Right renal pelvis (tissue), 4 donors: ENCODE results near the gene RBBP8NL. TPM values are rescaled to one million over a fixed set of nuclear protein-coding genes. Genes with fewer than 3 reads are reported as not detected.
A peak's percentile ranks its signal among the peaks of the same experiment; 100 is the strongest.

Experiments
- DNase-seq, 4 donors: peaks; one replicate each; pipeline ENCODE4 v3.0.0-alpha.2; 2013; ENCODE audit warnings: low read depth in 4 of 4, low spot score in 3 of 4, missing footprints in 1 of 4
- polyA plus RNA-seq, 4 donors: library from polyadenylated mRNA; unstranded; fragments of 120-200 nt; gene quantifications; one replicate each; pipeline ENCODE4 v1.2.1, GENCODE V29; 2013; ENCODE audit not compliant: insufficient read length in 4 of 4

RBBP8NL gene
- polyA plus RNA-seq, 4 donors: 1.4 to 2.3 (median 1.7) TPM

- DNase-seq: no peak
These were observed 30.7 kb downstream of the RBBP8NL start for GRCh38 chr20:62396367-62397239.

DNA sequence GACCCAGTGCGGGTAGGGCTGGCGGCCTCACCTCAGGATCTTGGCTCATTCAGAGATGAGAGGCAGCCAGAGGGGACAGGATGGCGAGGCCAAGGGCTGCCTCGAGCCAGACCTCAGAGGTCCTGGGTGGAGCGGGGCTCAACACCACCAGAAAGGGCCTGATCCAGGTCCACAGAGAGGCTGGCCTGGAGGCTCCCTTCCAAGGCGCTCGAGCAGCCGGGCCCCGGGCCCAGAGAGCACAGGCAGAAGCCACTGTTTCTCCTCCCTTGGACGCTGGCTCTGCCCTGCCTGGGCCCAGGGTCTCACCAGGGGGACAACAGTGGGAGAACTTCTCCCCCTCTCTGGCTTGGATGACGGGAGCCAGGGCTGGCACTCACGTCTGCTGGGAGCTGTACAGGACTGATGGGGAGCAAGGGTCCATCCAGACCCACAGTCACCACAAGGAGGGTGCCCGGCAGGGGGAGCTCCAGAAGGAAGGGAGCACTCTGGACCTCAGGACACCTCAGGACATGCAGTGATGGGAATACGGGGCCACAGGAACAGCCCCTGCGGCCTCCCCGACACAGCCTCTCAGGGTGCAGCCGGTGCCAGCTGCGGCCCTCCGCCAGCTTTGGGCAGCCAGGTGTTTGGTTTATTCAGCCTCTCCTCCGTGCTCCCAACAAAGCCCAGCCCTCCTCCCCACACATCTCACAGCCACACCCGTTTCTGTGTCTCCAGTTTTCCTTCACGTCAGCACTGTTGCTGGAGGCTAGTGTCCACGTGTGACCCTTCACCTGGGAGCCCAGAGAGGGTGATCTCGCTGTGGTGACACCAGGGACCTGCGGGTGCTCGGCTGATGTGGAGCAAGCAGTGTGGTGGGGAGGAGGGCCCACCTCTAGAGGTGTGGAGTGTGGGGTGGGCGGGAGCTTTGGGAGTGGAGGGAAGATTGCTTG, 31.8 kb downstream of the RBBP8NL start:
- no peak for DNase-seq

- no peak for DNase-seq
These were observed 32.8 kb downstream of the RBBP8NL start for GRCh38 chr20:62394248-62395245.

GRCh38 chr20:62393830-62394229, 33.5 kb downstream of the RBBP8NL start:
- DNase-seq: no peak

DNA sequence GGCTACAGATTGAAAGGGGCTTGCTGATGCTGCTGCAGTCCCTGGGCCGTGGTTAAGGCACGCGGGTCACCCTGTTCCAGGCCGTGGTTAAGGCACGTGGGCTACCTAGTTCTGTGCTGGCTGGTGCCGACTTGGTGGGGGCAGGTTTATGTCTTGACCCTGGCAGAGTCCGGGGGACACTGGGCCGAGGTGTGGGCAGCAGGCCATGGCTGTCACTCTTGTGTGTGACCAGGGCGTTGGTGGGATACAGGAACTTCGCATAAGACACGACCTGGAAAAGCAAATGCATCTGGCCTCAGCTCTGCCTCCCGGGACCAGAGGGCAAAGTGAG, 34.0 kb downstream of the RBBP8NL start:
- no peak for DNase-seq

GRCh38 chr20:62392621-62393334, 34.6 kb downstream of the RBBP8NL start:
- DNase-seq: no peak

GRCh38 chr20:62392077-62392418, 35.3 kb downstream of the RBBP8NL start:
- DNase-seq: no peak

- DNase-seq: no peak
These were observed 35.9 kb downstream of the RBBP8NL start for GRCh38 chr20:62391165-62392076.

DNA sequence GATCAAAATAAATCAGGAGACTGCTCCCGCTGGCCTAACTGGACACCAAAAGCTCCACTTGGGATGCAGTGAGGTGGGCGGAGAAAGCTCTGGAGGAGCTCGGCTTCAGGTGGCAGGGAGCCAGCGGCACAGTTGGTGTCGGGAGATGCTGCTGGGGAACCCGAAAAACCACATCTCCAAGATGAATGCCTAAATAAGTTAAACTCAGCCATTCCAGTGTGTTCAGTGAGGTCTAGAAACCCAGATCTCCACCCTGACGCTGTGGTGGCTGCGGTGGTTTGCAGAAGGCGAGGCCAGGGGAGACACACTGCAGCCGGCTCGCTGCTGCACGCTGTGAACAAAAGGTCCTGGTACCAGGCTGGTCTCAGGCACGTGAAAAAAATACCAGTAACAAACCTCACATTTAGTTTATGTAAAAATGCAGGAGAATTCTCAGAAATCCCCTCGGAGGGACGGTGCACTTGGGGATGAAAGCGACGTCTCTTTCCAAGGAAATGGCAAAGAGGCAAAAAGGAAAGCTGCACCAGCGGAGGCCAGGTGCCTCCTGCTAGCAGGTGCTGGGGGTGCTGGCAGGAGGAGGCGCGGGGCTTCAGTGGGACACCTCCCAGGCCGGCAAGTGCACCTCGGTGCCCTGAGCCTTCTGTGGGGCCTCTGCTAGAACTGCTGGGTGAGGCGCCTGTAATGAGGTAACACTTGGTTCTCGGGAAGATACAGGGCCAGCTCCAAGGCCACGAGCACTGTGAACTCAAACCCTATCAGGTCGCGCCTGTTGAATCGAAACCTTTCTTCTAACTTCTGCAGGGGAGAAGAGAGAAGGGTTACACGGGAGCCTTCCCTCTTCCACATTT, 36.8 kb downstream of the RBBP8NL start:
- DNase-seq: no peak

GRCh38 chr20:62389601-62390087, 37.7 kb downstream of the RBBP8NL start:
- no peak for DNase-seq

- DNase-seq: no peak
These were observed 38.3 kb downstream of the RBBP8NL start for GRCh38 chr20:62388839-62389600.

GRCh38 chr20:62387933-62388635, 39.3 kb downstream of the RBBP8NL start:
- DNase-seq: no peak

DNA sequence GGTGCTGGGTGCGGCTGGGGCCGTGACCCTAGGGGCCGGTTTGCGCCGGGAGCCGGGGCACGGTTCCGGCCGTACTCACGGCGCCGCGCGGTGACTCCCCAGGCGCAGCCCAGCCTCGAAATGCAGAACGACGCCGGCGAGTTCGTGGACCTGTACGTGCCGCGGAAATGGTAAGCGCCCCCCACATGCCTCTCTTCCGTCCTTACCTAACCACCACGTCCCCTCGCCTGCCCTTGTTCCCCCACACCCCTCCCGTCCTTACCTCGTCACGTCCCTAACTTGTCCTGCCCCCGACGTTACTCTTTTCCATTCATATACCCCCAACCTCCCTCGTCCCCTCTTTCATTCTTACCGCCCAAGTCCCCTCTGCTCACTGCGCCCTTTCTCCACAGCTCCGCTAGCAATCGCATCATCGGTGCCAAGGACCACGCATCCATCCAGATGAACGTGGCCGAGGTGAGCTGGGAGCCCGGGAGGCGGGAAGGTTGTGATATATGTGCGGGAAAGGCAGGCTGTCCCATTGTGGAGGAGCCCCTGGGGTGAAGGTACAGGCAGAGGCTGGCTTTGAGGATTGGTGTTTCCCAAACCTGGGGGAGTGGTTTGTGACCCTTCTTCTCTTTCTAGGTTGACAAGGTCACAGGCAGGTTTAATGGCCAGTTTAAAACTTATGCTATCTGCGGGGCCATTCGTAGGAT, 40.0 kb downstream of the RBBP8NL start:
- no peak for DNase-seq

DNA sequence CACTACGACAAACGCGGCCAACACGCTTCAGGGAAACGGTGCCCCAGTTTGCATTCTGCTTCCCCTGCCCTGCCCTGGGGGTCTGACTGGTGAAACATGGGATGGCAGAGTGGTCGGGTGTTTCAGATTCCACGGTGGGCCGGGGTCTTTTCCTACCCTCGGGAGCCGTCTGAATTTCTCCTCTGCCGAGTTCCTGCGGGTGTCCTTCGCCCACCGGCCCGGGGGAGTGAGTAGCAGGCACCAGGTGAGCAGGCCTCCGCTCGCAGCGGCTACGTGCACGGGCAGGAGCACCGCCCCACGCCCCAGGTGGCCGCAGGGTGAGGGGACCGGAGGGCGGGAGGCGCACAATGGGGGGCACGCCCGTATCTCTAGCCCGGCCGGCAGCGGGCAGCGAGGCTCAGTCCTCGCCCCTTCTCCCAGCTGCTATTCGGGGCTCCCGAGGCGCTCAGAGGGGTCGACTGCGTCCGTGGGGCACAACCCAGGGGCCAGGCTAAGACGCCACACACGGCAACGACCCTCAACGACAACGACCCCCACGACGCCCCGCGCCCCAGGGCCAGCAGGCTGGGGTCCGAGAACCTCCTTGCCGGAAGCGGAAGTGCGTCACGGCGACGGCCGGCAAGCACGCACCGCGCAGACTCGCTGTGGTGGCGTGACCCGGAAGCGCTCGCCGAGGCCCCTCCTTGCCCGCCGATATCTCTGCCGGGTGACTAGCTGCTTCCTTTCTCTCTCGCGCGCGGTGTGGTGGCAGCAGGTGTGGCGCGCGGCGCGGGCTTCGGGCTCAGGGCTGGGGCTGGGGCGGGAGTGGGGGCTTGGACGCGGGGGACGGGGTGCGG, 40.7 kb downstream of the RBBP8NL start, which contains the start of gene RPS21:
RPS21 (plus strand) TSS at position 721 of the 836 bp plus-strand sequence. CDS start 236 bp downstream, outside the sequence.
- peak; percentile 83 to 87 (median 84) for DNase-seq
